Measurements from ENCODE around the gene TECPR1. TPM values are rescaled to one million over a fixed set of nuclear protein-coding genes. Genes with fewer than 3 reads are reported as not detected.

The TECPR1 gene
- total RNA-seq, 2 donors from 2014 or later, result 31.4 to 62.7 TPM

DNA sequence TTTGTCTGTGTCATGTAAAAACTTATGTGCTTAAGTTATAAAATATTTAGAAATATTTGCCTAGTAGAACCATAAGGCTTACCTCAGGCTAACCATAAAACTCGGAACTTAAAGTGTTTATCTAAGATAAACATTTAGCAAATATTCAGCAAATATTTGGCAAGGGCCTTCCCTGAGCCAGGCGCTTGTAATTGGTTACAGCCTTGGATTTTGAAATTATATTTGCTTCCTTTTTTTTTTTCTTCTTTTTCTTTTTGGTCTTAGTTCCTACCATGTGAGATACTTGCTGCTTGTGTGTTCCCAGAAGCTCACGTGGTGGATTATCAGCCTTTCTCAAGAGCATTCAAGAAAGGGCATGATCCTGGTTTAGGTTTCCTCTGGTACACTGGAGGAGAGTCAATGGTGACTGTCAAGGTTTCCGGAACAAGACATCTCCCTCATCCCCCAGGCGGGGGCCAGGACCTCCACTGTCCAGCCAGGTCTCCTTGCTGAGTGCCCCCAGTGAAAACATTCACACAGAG lies 24.3 kb upstream of the TECPR1 start:
- Histone ChIP-seq H3K4me3 (no peak overlapping the region), H3K9me3 (no peaks in the 10 kb centered on the region), H3K27ac (peak overlapping the region; percentile 73 to 85), H3K4me1 (replicated peaks) (peaks cover 3% of the 10 kb centered on the region), H3K27me3 (replicated peaks; ENCODE audit: insufficient read depth) (no peaks in the 10 kb centered on the region), H3K36me3 (no peaks in the 10 kb centered on the region)
- DNase-seq (ENCODE audit: low spot score), result peak; percentile 71
- TF ChIP-seq POLR2A (IDR thresholded peaks at IDR 0.05) (no peak), POLR2AphosphoS5 (IDR thresholded peaks at IDR 0.05) (peak; percentile 95)
- TF ChIP-seq, protein P1, sequence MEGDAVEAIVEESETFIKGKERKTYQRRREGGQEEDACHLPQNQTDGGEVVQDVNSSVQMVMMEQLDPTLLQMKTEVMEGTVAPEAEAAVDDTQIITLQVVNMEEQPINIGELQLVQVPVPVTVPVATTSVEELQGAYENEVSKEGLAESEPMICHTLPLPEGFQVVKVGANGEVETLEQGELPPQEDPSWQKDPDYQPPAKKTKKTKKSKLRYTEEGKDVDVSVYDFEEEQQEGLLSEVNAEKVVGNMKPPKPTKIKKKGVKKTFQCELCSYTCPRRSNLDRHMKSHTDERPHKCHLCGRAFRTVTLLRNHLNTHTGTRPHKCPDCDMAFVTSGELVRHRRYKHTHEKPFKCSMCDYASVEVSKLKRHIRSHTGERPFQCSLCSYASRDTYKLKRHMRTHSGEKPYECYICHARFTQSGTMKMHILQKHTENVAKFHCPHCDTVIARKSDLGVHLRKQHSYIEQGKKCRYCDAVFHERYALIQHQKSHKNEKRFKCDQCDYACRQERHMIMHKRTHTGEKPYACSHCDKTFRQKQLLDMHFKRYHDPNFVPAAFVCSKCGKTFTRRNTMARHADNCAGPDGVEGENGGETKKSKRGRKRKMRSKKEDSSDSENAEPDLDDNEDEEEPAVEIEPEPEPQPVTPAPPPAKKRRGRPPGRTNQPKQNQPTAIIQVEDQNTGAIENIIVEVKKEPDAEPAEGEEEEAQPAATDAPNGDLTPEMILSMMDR (IDR thresholded peaks at IDR 0.05), result peak in 1 of 4 experiments; percentile 3
- 15% methylated on average over 5 of the region's 5 CpGs for WGBS
- intact Hi-C loops (cut with DNase I), result no loop called here

DNA sequence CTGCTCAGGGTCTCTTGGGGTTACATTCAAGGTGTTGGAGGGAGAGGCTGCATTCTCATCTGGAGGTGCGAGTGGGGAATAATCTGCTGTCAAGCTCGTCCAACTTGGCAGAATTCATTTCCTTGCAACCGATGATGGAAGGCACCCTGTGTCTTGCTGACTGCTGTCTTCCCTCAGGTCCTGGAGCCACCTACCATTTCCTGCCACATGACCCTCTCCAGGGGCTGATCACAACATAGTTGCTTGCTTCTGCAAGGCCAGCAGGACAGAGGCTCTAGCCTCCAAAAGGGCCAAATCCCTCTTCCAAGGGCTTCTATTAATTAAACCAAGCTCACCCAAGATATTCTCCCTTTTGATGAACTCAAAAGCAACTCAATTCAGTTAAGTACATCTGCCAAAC lies 15.3 kb upstream of the TECPR1 start:
- no peaks in the 10 kb centered on the region for H3K9me3 ChIP-seq
- no peaks in the 10 kb centered on the region for H3K4me1 ChIP-seq (replicated peaks)
- no peak overlapping the region for H3K4me3 ChIP-seq
- DNase-seq (ENCODE audit: low spot score), result no peak
- intact Hi-C loops (cut with DNase I), result no loop called here
- H3K27me3 ChIP-seq (replicated peaks; ENCODE audit: insufficient read depth), result no peaks in the 10 kb centered on the region
- TF ChIP-seq POLR2AphosphoS5 (IDR thresholded peaks at IDR 0.05) (no peak), POLR2A (IDR thresholded peaks at IDR 0.05) (no peak)
- TF ChIP-seq, protein P1 (IDR thresholded peaks at IDR 0.05), result no peak
- 91% methylated on average over 3 of the region's 3 CpGs for WGBS
- H3K36me3 ChIP-seq, result no peaks in the 10 kb centered on the region
- H3K27ac ChIP-seq, result no peak overlapping the region

DNA sequence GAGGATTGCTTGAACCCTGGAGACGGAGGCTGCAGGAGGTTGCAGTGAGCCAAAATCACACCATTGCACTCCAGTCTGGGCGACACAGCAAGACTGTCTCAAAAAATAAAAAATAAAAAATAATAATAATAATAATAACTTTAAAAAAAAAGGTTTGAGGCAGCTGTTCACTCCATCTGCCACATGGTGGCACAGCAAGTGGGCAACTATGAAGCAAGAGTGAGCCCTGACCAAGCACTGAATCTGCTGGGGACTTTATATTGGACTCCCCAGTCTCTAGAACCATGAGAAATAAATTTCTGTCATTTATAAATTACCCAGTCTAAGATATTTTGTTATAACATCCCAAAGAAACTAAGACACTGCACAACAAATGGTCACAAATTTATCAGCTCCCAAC lies 14.8 kb upstream of the TECPR1 start:
- no peak overlapping the region for H3K4me3 ChIP-seq
- intact Hi-C loops (cut with DNase I), result no loop called here
- H3K9me3 ChIP-seq, result no peaks in the 10 kb centered on the region
- no peaks in the 10 kb centered on the region for H3K27me3 ChIP-seq (replicated peaks; ENCODE audit: insufficient read depth)
- H3K36me3 ChIP-seq, result no peaks in the 10 kb centered on the region
- no peak for TF ChIP-seq POLR2A (IDR thresholded peaks at IDR 0.05)
- TF ChIP-seq, protein P1 (IDR thresholded peaks at IDR 0.05), result peak in 3 of 4 experiments; percentile 14 to 20 (median 19)
- no peak overlapping the region for H3K27ac ChIP-seq
- DNase-seq (ENCODE audit: low spot score), result no peak
- no peaks in the 10 kb centered on the region for H3K4me1 ChIP-seq (replicated peaks)
- WGBS, result 69% methylated on average over 2 of the region's 2 CpGs

DNA sequence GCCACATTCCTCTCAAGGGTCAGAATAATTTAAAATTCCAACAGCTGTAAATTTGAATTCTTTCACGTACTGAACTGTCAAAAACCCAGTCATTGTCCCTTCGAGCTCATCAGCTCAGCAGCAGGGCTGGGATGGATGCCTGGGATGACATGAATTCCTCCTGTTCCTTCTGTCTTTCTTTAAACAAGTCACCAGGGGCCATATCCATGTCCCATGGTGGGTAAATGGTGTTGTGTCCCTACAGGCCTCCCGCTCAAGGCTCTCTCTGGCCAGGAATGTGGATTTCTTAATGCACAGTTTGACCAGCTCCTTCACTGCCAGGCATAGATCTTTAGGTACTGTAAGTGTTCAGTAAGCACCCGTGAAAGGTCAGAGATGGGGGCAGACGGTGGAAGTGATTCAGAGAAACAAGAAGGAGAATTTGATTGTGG lies 13.8 kb upstream of the TECPR1 start:
- H3K27ac ChIP-seq, result no peak overlapping the region
- no peak overlapping the region for H3K4me3 ChIP-seq
- WGBS, result 79% methylated on average over 5 of the region's 5 CpGs
- no peak for DNase-seq (ENCODE audit: low spot score)
- H3K9me3 ChIP-seq, result no peaks in the 10 kb centered on the region
- no peaks in the 10 kb centered on the region for H3K27me3 ChIP-seq (replicated peaks; ENCODE audit: insufficient read depth)
- H3K4me1 ChIP-seq (replicated peaks), result no peaks in the 10 kb centered on the region
- no peaks in the 10 kb centered on the region for H3K36me3 ChIP-seq
- intact Hi-C loops (cut with DNase I), result no loop called here
- TF ChIP-seq POLR2A (IDR thresholded peaks at IDR 0.05) (no peak), POLR2AphosphoS5 (IDR thresholded peaks at IDR 0.05) (no peak)
- TF ChIP-seq, protein P1 (IDR thresholded peaks at IDR 0.05), result no peak

DNA sequence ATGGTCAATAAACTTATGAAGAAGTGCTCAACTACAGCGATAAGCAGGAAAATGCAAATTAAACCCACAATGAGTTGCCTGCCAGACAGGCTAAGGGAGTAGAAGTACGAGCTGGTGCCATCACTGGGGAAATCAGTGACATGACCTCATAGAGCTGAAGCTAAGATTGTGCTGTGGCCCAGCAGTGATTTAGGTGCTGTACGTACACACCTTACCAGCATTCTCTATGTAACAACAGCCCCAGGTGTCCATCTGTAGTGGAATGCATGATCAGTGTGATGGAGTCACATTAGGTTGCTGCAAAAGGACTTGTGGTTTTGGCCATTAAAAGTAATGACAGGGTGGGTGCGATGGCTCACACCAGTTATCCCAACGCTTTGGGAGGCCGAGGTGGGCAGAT lies 5.7 kb upstream of the TECPR1 start:
- H3K4me3 ChIP-seq, result no peak overlapping the region
- WGBS, result 83% methylated on average over 6 of the region's 6 CpGs
- TF ChIP-seq POLR2A (IDR thresholded peaks at IDR 0.05), result no peak
- H3K9me3 ChIP-seq, result no peaks in the 10 kb centered on the region
- no peaks in the 10 kb centered on the region for H3K27me3 ChIP-seq (replicated peaks; ENCODE audit: insufficient read depth)
- no peak for DNase-seq (ENCODE audit: low spot score)
- H3K4me1 ChIP-seq (replicated peaks), result peaks cover 5% of the 10 kb centered on the region
- intact Hi-C loops (cut with DNase I), result no loop called here
- H3K36me3 ChIP-seq, result no peaks in the 10 kb centered on the region
- no peak overlapping the region for H3K27ac ChIP-seq
